Measurements from ENCODE around the gene LSM14A.
"Not testable (repeated sequence)": the region's sequence is repeated elsewhere in the genome, so short reads cannot be mapped to it uniquely, and the experiment has no call there.

DNA sequence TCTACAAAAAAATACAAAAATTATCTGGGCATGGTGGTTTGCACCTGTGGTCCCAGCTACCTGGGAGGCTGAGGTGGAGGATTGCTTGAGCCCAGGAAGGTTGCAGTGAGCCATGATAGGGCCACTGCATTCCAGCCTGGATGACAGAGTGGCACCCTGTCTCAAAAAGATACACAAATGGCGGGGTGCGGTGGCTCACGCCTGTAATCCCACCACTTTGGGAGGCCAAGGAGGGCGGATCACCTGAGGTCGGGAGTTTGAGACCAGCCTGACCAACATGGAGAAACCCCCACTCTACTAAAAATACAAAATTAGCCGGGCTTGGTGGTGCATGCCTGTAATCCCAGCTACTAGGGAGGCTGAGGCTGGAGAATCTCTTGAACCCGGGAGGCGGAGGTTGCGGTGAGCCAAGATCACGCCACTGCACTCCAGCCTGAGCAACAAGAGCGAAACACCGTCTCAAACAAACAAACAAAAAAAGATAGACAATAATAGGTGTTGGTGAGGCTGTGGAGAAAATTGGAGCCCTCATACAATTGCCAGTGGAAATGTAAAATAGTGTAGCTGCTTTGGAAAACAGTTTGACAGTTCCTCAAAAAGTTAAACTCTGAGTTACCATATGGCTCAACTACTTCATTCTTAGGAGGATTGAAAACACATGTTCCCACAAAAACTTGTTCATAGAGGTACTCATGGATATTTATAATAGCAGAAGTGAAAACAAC, 2.7 kb upstream of the LSM14A start:
- TF ChIP-seq, protein P1, sequence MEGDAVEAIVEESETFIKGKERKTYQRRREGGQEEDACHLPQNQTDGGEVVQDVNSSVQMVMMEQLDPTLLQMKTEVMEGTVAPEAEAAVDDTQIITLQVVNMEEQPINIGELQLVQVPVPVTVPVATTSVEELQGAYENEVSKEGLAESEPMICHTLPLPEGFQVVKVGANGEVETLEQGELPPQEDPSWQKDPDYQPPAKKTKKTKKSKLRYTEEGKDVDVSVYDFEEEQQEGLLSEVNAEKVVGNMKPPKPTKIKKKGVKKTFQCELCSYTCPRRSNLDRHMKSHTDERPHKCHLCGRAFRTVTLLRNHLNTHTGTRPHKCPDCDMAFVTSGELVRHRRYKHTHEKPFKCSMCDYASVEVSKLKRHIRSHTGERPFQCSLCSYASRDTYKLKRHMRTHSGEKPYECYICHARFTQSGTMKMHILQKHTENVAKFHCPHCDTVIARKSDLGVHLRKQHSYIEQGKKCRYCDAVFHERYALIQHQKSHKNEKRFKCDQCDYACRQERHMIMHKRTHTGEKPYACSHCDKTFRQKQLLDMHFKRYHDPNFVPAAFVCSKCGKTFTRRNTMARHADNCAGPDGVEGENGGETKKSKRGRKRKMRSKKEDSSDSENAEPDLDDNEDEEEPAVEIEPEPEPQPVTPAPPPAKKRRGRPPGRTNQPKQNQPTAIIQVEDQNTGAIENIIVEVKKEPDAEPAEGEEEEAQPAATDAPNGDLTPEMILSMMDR (IDR thresholded peaks at IDR 0.05): not testable (repeated sequence)
- TF ChIP-seq EP300, POLR2A (IDR thresholded peaks at IDR 0.05): not testable (repeated sequence)
